Measurements from ENCODE around the gene CLSTN1. TPM values are rescaled to one million over a fixed set of nuclear protein-coding genes. Genes with fewer than 3 reads are reported as not detected.
"Not testable (repeated sequence)": the region's sequence is repeated elsewhere in the genome, so short reads cannot be mapped to it uniquely, and the experiment has no call there.

Gene CLSTN1
- total RNA-seq, 1 donor from 2014 or later = 48.0 TPM

DNA sequence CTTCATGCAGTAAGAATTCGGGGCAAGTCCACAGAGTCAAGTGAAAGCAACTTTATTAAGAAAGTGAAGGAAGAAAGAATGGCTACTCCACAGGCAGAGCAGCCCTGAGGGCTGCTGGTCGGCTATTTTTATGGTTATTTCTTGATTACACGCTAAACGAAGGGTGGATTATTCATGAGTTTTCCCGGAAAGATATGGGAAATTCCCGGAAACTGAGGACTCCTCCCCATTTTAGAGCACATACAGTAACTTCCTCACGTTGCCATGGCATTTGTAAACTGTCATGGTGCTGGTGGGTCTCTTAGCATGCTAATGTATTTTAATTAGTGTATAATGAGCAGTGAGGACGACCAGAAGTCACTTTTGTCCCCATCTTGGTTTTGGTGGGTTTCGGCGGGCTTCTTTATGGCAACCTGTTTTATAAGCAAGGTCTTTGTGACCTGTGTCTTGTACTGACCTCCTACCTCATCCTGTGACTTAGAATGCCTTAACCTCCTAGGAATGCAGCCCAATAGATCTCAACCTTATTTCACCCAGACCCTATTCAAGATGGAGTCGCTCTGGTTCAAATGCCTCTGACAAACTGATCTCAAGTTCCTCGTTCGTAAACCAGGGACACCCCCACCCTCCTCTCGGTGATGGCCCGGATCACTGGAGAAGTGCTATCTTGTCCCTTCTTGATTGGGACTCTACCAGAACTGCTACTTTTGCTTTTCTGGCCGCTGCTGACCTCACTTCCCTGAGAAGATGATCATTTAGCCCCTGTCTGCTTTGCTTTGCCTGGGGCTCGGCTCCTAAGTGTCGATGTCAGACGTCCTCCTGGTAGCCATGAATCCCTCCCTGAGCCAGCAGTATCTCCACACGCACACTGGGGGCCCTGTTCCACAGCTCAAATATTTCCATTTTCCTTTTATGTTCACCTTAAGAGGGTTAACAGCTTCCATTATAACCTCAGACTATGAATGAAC, 48.8 kb downstream of the CLSTN1 start:
- no peak overlapping the region for H3K4me3 Mint-ChIP-seq
- H3K36me3 Mint-ChIP-seq (ENCODE audit: low read depth) = peaks cover 11% of the 10 kb centered on the region
- no peaks in the 10 kb centered on the region for H3K27me3 Mint-ChIP-seq (ENCODE audit: insufficient read depth)
- H3K4me1 Mint-ChIP-seq (ENCODE audit: low read depth) = peaks cover 6% of the 10 kb centered on the region
- DNase-seq (ENCODE audit: low spot score) = no peak
- no peak overlapping the region for H3K27ac Mint-ChIP-seq
- H3K9me3 Mint-ChIP-seq = no peaks in the 10 kb centered on the region
- intact Hi-C loops (cut with micrococcal nuclease) = no loop called here

- no peak for DNase-seq (ENCODE audit: low spot score)
- Mint-ChIP-seq H3K27me3 (ENCODE audit: insufficient read depth) (no peaks in the 10 kb centered on the region), H3K36me3 (ENCODE audit: low read depth) (peaks cover 12% of the 10 kb centered on the region), H3K4me1 (ENCODE audit: low read depth) (peaks cover 3% of the 10 kb centered on the region), H3K27ac (no peak overlapping the region), H3K4me3 (no peak overlapping the region), H3K9me3 (no peaks in the 10 kb centered on the region)
- intact Hi-C loops (cut with micrococcal nuclease) = no loop called here
Observed at GRCh38 chr1:9770298-9770697, 53.5 kb downstream of the CLSTN1 start.

DNA sequence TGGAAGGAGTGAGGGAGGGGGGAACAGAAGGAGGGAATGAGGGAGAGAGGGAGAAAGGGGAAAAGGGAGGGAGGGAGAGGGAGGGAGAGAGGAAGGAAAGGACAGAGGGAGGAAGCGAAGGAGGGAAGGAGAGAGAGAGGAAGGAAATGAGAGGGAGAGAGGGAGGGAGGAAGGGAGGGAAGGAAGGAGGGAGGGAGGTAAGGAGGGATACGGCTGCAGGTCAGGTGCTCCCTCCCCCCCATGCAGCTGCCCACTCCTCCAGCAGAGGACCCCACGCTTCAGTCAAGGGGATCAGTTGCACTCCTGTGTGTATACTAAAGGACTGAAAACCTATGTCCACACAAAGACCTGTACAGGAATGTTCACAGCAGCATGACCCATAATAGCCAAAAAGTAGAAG, 54.8 kb downstream of the CLSTN1 start:
- Mint-ChIP-seq H3K4me3 (no peak overlapping the region), H3K4me1 (ENCODE audit: low read depth) (peaks cover under 1% of the 10 kb centered on the region), H3K9me3 (no peaks in the 10 kb centered on the region), H3K27ac (no peak overlapping the region), H3K36me3 (ENCODE audit: low read depth) (peaks cover 12% of the 10 kb centered on the region), H3K27me3 (ENCODE audit: insufficient read depth) (no peaks in the 10 kb centered on the region)
- DNase-seq (ENCODE audit: low spot score) = no peak
- intact Hi-C loops (cut with micrococcal nuclease) = no loop called here

- no peaks in the 10 kb centered on the region for H3K27me3 Mint-ChIP-seq (ENCODE audit: insufficient read depth)
- H3K9me3 Mint-ChIP-seq = no peaks in the 10 kb centered on the region
- H3K27ac Mint-ChIP-seq = no peak overlapping the region
- H3K36me3 Mint-ChIP-seq (ENCODE audit: low read depth) = peaks cover 15% of the 10 kb centered on the region
- H3K4me1 Mint-ChIP-seq (ENCODE audit: low read depth) = peaks cover 5% of the 10 kb centered on the region
- no peak overlapping the region for H3K4me3 Mint-ChIP-seq
- no peak for DNase-seq (ENCODE audit: low spot score)
- intact Hi-C loops (cut with micrococcal nuclease) = no loop called here
Observed at GRCh38 chr1:9767964-9768668, 55.6 kb downstream of the CLSTN1 start.

- intact Hi-C loops (cut with micrococcal nuclease) = no loop called here
- no peak overlapping the region for H3K4me3 Mint-ChIP-seq
- H3K36me3 Mint-ChIP-seq (ENCODE audit: low read depth) = peaks cover 7% of the 10 kb centered on the region
- no peak overlapping the region for H3K27ac Mint-ChIP-seq
- H3K4me1 Mint-ChIP-seq (ENCODE audit: low read depth) = peaks cover 5% of the 10 kb centered on the region
- H3K27me3 Mint-ChIP-seq (ENCODE audit: insufficient read depth) = no peaks in the 10 kb centered on the region
- no peaks in the 10 kb centered on the region for H3K9me3 Mint-ChIP-seq
- DNase-seq (ENCODE audit: low spot score) = no peak
Observed at GRCh38 chr1:9766759-9767442, 56.9 kb downstream of the CLSTN1 start.

DNA sequence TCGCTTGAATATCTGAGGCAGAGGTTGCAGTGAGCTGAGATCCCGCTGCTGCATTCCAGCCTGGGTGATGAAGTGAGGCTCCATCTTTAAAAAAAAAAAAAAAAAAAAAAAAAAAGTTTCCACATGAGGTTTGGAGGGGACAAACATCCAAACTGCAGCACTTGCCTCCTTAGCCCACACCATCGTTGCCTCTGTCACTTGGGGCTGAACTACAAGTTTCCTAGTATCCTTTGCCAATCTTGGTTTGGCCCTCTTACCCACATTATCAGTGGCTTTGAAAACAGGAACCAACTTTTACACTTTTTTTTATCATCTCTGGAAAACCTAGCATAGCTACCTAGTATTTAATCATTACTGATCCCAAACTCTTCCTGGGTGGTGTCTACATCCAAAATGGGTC, 59.2 kb downstream of the CLSTN1 start:
- Mint-ChIP-seq H3K9me3 (no peaks in the 10 kb centered on the region), H3K27me3 (ENCODE audit: insufficient read depth) (no peaks in the 10 kb centered on the region), H3K36me3 (ENCODE audit: low read depth) (peaks cover 16% of the 10 kb centered on the region), H3K4me3 (no peak overlapping the region), H3K27ac (no peak overlapping the region), H3K4me1 (ENCODE audit: low read depth) (peaks cover 5% of the 10 kb centered on the region)
- no peak for DNase-seq (ENCODE audit: low spot score)
- intact Hi-C loops (cut with micrococcal nuclease) = no loop called here

DNA sequence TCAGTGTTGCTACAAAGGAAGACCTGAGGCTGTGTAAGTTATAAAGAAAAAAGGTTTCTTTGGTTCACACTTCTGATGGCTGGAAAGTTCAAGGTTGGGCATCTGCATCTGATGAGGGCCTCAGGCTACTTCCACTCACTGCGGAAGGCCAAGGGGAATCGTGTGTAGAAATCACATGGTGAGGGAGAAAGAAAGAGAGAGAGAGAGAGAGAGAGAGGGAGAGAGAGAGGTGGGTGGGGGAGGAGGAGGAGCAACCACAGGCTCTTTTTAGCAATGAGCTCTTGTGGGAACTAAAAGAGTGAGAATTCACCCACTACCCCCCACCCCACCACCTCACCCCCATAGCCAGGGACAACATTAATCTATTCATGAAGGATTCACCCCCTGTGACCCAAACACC, 59.9 kb downstream of the CLSTN1 start:
- peaks cover 5% of the 10 kb centered on the region for H3K4me1 Mint-ChIP-seq (ENCODE audit: low read depth)
- DNase-seq (ENCODE audit: low spot score) = no peak
- H3K27me3 Mint-ChIP-seq (ENCODE audit: insufficient read depth) = no peaks in the 10 kb centered on the region
- peak overlapping the region; percentile 58 for H3K27ac Mint-ChIP-seq
- peaks cover 12% of the 10 kb centered on the region for H3K36me3 Mint-ChIP-seq (ENCODE audit: low read depth)
- no peaks in the 10 kb centered on the region for H3K9me3 Mint-ChIP-seq
- intact Hi-C loops (cut with micrococcal nuclease) = no loop called here
- no peak overlapping the region for H3K4me3 Mint-ChIP-seq

DNA sequence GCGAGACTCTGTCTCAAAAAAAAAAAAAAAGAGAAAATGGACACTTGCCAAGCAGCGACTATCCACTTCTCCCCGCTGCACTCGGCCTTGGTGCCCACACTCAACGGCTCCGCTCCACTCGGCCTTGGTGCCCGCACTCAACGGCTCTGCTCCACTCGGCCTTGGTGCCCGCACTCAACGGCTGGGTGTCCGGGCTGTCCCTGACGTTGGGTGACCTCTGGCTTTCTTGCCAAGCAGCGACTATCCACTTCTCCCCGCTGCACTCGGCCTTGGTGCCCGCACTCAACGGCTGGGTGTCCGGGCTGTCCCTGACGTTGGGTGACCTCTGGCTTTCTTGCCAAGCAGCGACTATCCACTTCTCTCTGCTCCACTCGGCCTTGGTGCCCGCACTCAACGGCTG, 61.3 kb downstream of the CLSTN1 start:
- H3K9me3 Mint-ChIP-seq; H3K4me1 Mint-ChIP-seq (ENCODE audit: low read depth); intact Hi-C loops (cut with micrococcal nuclease); DNase-seq (ENCODE audit: low spot score); H3K4me3 Mint-ChIP-seq; H3K27me3 Mint-ChIP-seq (ENCODE audit: insufficient read depth); H3K27ac Mint-ChIP-seq: not testable (repeated sequence)
- peaks cover 14% of the 10 kb centered on the region for H3K36me3 Mint-ChIP-seq (ENCODE audit: low read depth)

DNA sequence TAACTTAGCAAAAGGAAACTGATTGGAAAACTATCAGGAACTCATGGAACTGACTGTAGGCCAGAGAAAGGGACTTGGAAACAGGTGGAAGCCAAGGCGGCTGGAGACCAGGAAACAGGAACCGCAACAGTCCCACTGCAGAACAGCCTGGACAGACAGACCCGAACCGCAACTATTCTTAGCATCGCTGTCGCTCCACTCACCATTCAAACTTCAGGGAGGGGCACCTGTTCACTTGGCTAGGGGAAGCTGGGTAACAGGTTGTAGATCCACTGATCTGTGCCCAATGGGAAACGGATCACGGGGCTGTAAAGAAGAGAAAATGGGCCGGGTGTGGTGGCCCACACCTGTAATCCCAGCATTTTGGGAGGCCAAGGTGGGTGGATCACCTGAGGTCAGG, 61.9 kb downstream of the CLSTN1 start:
- Mint-ChIP-seq H3K4me3 (no peak overlapping the region), H3K27me3 (ENCODE audit: insufficient read depth) (no peaks in the 10 kb centered on the region), H3K9me3 (no peaks in the 10 kb centered on the region), H3K36me3 (ENCODE audit: low read depth) (peaks cover 14% of the 10 kb centered on the region), H3K27ac (no peak overlapping the region), H3K4me1 (ENCODE audit: low read depth) (peaks cover 5% of the 10 kb centered on the region)
- no peak for DNase-seq (ENCODE audit: low spot score)
- intact Hi-C loops (cut with micrococcal nuclease) = no loop called here

DNA sequence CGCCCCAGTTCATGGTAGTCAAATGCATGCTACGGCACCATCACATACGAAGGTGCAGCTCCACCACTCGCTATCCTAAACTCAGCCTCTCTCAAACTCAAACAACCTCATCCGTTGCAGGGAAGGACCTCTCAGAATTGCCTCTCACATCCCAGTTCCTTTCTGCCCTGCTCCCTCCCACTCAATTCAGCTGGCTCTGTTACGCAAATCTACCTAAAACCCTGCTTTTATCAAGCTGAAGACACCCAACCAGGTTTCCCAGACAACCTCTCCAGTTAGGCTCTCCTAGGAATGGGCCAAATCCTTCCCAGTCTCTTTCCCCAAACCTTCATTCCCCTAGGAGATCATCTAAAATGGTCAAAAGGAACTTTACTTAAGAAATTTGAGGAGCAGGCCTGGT, 62.9 kb downstream of the CLSTN1 start:
- DNase-seq (ENCODE audit: low spot score) = no peak
- intact Hi-C loops (cut with micrococcal nuclease) = no loop called here
- Mint-ChIP-seq H3K27ac (no peak overlapping the region), H3K36me3 (ENCODE audit: low read depth) (peaks cover 15% of the 10 kb centered on the region), H3K4me1 (ENCODE audit: low read depth) (peaks cover 5% of the 10 kb centered on the region), H3K9me3 (no peaks in the 10 kb centered on the region), H3K4me3 (no peak overlapping the region), H3K27me3 (ENCODE audit: insufficient read depth) (no peaks in the 10 kb centered on the region)

DNA sequence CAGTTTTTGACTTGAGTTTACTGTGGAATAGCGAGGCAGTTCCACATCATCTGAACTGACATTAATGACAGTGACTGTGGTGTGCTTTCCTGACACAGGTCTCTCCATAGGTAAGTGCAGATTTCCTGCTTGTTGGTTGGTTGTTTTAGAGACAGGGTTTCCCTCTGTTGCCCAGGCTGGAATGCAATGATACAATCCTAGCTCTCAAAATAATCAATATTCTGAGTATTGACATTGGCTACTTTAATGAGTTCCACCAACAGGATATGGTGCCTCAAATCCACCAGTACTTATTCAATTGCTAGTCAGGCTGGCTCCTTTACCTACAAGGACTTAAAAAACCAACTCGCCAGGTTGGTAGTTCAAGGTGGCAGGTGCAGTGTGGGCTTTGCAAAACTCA, 63.8 kb downstream of the CLSTN1 start:
- Mint-ChIP-seq H3K4me3 (no peak overlapping the region), H3K27me3 (ENCODE audit: insufficient read depth) (no peaks in the 10 kb centered on the region), H3K9me3 (no peaks in the 10 kb centered on the region), H3K27ac (no peak overlapping the region), H3K4me1 (ENCODE audit: low read depth) (peaks cover 8% of the 10 kb centered on the region), H3K36me3 (ENCODE audit: low read depth) (peaks cover 23% of the 10 kb centered on the region)
- intact Hi-C loops (cut with micrococcal nuclease) = no loop called here
- no peak for DNase-seq (ENCODE audit: low spot score)

GRCh38 chr1:9758559-9759121, 65.1 kb downstream of the CLSTN1 start:
- Mint-ChIP-seq H3K27ac (no peak overlapping the region), H3K4me3 (no peak overlapping the region), H3K36me3 (ENCODE audit: low read depth) (peaks cover 23% of the 10 kb centered on the region), H3K4me1 (ENCODE audit: low read depth) (peaks cover 4% of the 10 kb centered on the region), H3K27me3 (ENCODE audit: insufficient read depth) (no peaks in the 10 kb centered on the region), H3K9me3 (no peaks in the 10 kb centered on the region)
- no peak for DNase-seq (ENCODE audit: low spot score)
- intact Hi-C loops (cut with micrococcal nuclease) = no loop called here

Data from activated T-helper 1 cell treated with anti-CD3 and anti-CD28 coated beads, Interleukin-12 subunit alpha, Interleukin-12 subunit beta, Interleukin-2, Interleukin-4 antibody, amounts not matched to agents 30 ng/mL and 10 ng/mL and 1 ng/mL, durations not matched to agents 14 hours and 24 hours and 36 hours (primary cell).